ENCODE measurements around the gene CWC27. TPM values are rescaled to one million over a fixed set of nuclear protein-coding genes. Genes with fewer than 3 reads are reported as not detected.

CWC27 gene
- total and polyA plus RNA-seq, 2 donors from 2014 or later = 16.5 to 17.3 TPM

DNA sequence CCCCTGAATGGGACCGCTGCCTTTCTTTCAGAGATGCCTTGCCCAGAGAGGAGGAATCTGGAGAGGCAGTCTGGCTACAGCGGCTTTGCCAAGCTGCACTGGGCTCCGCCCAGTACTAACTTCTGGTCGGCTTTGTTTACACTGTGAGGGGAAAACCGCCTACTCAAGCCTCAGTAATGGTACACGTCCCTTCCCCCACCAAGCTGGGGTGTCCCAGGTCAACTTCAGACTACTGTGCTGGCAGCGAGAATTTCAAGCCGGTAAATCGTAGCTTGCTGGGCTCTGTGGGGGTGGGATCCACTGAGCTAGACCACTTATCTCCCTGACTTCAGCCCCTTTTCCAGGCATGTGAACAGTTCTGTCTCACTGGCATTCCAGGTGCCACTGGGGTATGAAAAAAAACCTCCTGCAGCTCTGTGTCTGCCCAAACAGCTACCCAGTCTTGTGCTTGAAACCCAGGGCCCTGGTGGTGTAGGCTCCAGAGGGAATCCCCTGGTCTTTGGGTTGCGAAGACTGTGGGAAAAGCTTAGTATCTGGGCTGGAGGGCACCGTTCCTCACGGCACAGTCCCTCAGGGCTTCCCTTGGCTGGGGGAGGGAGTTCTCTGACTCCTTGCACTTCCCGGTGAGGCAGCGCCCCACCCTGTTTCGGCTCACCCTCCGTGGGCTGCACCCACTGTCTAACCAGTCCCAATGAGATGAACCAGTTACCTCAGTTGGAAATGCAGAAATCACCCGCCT, 171.2 kb downstream of the CWC27 start:
- no peaks in the 10 kb centered on the region for H3K9me3 ChIP-seq (ENCODE audit: control insufficient read depth in 2 of 3, insufficient read depth in 1 of 3, low read length in 3 of 3)
- no peaks in the 10 kb centered on the region for H3K4me1 ChIP-seq (ENCODE audit: control insufficient read depth in 2 of 3, insufficient read depth in 2 of 3, low read depth in 1 of 3, low read length in 3 of 3)
- no peaks in the 10 kb centered on the region for H3K36me3 ChIP-seq (ENCODE audit: control insufficient read depth in 2 of 3, insufficient read depth in 3 of 3, low read length in 3 of 3)
- TF ChIP-seq, protein P1, sequence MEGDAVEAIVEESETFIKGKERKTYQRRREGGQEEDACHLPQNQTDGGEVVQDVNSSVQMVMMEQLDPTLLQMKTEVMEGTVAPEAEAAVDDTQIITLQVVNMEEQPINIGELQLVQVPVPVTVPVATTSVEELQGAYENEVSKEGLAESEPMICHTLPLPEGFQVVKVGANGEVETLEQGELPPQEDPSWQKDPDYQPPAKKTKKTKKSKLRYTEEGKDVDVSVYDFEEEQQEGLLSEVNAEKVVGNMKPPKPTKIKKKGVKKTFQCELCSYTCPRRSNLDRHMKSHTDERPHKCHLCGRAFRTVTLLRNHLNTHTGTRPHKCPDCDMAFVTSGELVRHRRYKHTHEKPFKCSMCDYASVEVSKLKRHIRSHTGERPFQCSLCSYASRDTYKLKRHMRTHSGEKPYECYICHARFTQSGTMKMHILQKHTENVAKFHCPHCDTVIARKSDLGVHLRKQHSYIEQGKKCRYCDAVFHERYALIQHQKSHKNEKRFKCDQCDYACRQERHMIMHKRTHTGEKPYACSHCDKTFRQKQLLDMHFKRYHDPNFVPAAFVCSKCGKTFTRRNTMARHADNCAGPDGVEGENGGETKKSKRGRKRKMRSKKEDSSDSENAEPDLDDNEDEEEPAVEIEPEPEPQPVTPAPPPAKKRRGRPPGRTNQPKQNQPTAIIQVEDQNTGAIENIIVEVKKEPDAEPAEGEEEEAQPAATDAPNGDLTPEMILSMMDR (IDR thresholded peaks at IDR 0.05; ENCODE audit: borderline replicate concordance, extremely low read depth, insufficient read depth) = no peak
- intact Hi-C loops (cut with DNase I) = no loop called here
- H3K4me3 ChIP-seq (ENCODE audit: low read length in 3 of 3) = peak overlapping the region in 1 of 3 donors; percentile 17
- FAIRE-seq = no peak
- H3K27me3 ChIP-seq (ENCODE audit: control insufficient read depth, insufficient read depth, low read length) = no peaks in the 10 kb centered on the region
- DNase-seq = peak; percentile 42 to 58 (median 51)
- no peak overlapping the region for H3K9ac ChIP-seq (ENCODE audit: low read length in 3 of 3)
- no peak overlapping the region for H3K27ac ChIP-seq (ENCODE audit: low read depth in 2 of 2, low read length in 2 of 2)

DNA sequence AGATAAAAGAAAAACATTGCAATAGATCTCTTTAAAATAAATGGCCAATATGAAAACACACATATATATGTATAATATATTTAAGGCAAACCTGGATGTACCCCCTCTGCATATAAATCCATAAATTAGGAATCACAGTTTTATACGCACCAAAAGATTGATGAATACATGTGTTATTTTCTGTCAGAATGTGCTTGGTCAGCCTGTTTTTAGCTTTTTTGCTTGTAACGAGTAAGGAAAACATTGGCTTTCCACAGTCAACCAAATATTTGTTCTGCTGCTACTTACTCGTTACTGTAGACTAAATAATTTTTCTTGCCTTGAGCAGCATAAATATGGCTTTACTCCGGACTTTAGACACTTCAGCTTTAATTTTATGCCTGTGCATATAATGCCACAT, 173.7 kb downstream of the CWC27 start:
- H3K27me3 ChIP-seq (ENCODE audit: control insufficient read depth, insufficient read depth, low read length) = no peaks in the 10 kb centered on the region
- intact Hi-C loops (cut with DNase I) = no loop called here
- H3K4me1 ChIP-seq (ENCODE audit: control insufficient read depth in 2 of 3, insufficient read depth in 2 of 3, low read depth in 1 of 3, low read length in 3 of 3) = no peaks in the 10 kb centered on the region
- no peak overlapping the region for H3K27ac ChIP-seq (ENCODE audit: low read depth in 2 of 2, low read length in 2 of 2)
- no peaks in the 10 kb centered on the region for H3K36me3 ChIP-seq (ENCODE audit: control insufficient read depth in 2 of 3, insufficient read depth in 3 of 3, low read length in 3 of 3)
- TF ChIP-seq, protein P1 (IDR thresholded peaks at IDR 0.05; ENCODE audit: borderline replicate concordance, extremely low read depth, insufficient read depth) = no peak
- H3K9me3 ChIP-seq (ENCODE audit: control insufficient read depth in 2 of 3, insufficient read depth in 1 of 3, low read length in 3 of 3) = no peaks in the 10 kb centered on the region
- no peak overlapping the region for H3K9ac ChIP-seq (ENCODE audit: low read length in 3 of 3)
- no peak overlapping the region for H3K4me3 ChIP-seq (ENCODE audit: low read length in 3 of 3)
- FAIRE-seq (no peak), DNase-seq (peak in 1 of 5 donors; percentile 11)

DNA sequence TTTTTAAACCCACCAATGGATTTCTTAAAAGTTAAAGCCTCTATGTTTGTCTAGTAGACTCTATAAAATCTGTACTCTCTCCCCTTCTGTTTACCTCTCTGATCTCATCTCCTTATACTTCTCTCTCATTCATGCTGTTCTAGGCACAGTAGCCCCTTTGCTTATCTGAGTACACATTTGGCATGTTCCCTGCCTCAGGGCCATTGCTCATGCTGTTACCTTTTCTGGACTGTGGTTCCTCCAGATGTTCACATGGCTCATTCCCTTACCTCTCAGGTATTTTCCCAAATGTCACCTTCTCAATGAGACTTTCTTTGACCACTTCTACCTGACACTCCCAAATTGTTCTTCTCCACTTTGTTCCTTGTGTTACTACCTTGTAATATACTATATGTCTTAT, 176.1 kb downstream of the CWC27 start:
- H3K27me3 ChIP-seq (ENCODE audit: control insufficient read depth, insufficient read depth, low read length) = no peaks in the 10 kb centered on the region
- no peak overlapping the region for H3K9ac ChIP-seq (ENCODE audit: low read length in 3 of 3)
- H3K4me1 ChIP-seq (ENCODE audit: control insufficient read depth in 2 of 3, insufficient read depth in 2 of 3, low read depth in 1 of 3, low read length in 3 of 3) = no peaks in the 10 kb centered on the region
- H3K27ac ChIP-seq (ENCODE audit: low read depth in 2 of 2, low read length in 2 of 2) = no peak overlapping the region
- intact Hi-C loops (cut with DNase I) = no loop called here
- DNase-seq = no peak
- H3K36me3 ChIP-seq (ENCODE audit: control insufficient read depth in 2 of 3, insufficient read depth in 3 of 3, low read length in 3 of 3) = no peaks in the 10 kb centered on the region
- no peak for FAIRE-seq
- H3K9me3 ChIP-seq (ENCODE audit: control insufficient read depth in 2 of 3, insufficient read depth in 1 of 3, low read length in 3 of 3) = no peaks in the 10 kb centered on the region
- TF ChIP-seq, protein P1 (IDR thresholded peaks at IDR 0.05; ENCODE audit: borderline replicate concordance, extremely low read depth, insufficient read depth) = no peak
- H3K4me3 ChIP-seq (ENCODE audit: low read length in 3 of 3) = no peak overlapping the region

Measured in kidney (tissue), 14 donors.